Uterus (tissue), 4 donors: Measurements from ENCODE around the gene ELMO1. TPM values are rescaled to one million over a fixed set of nuclear protein-coding genes. Genes with fewer than 3 reads are reported as not detected.

ENCODE experiments used
- DNase-seq, 2 donors: peaks; one replicate each; pipeline ENCODE4 v3.0.0-alpha.2; 2019 to 2020
- H3K27ac ChIP-seq, 2 donors: fragments of 200-600 bp; sonication (generic); 1 replicate in 1 of 2; 2 replicates in 1 of 2; pipeline ENCODE4 v1.5.1; 2016 to 2018
- H3K27me3 ChIP-seq, 2 donors: fragments of 200-600 bp; sonication (generic); one replicate each; pipeline ENCODE4 v1.5.1; 2018 to 2019; ENCODE audit warnings: control low read depth in 1 of 2
- H3K36me3 ChIP-seq, 2 donors: fragments of 200-600 bp; sonication (generic); one replicate each; pipeline ENCODE4 v1.5.1; 2019; ENCODE audit warnings: control low read depth in 1 of 2
- H3K4me1 ChIP-seq, 2 donors: fragments of 200-600 bp; sonication (generic); one replicate each; pipeline ENCODE4 v1.5.1; 2018 to 2019; ENCODE audit warnings: control low read depth in 1 of 2
- H3K4me3 ChIP-seq, 2 donors: fragments of 200-600 bp; sonication (generic); 1 replicate in 1 of 2; 2 replicates in 1 of 2; pipeline ENCODE4 v1.5.1; 2018 to 2019; ENCODE audit warnings: mild to moderate bottlenecking in 1 of 2
- H3K9me3 ChIP-seq, 2 donors: fragments of 200-600 bp; sonication (generic); one replicate each; pipeline ENCODE4 v1.5.1; 2019; ENCODE audit warnings: control low read depth in 1 of 2
- CTCF ChIP-seq, 4 experiments: fragments of 200-600 bp in 2 of 4; fragments of 450-650 bp in 2 of 4; sonication (generic) in 2 of 4; IDR thresholded peaks; one replicate each; pipeline ENCODE4 v1.5.1; 2016 to 2019; ENCODE audit warnings: antibody characterized with exemption in 4 of 4, mild to moderate bottlenecking in 2 of 4, moderate library complexity in 1 of 4
- POLR2A ChIP-seq, 2 donors: fragments of 450-650 bp; IDR thresholded peaks; one replicate each; pipeline ENCODE4 v1.6.1; 2016; ENCODE audit warnings: antibody characterized with exemption in 2 of 2, mild to moderate bottlenecking in 1 of 2, moderate library complexity in 1 of 2
- intact Hi-C: fragments of 100-400 bp; cut with DNase I; formaldehyde crosslinking; loops from one replicate; pipeline ENCODE4 v1.15.1; 2023; ENCODE audit warnings: low total_unique reads
- total RNA-seq, 4 donors: library from RNA; depleted of rRNA in 3 of 4; stranded (reverse); fragments of >200 nt in 3 of 4; gene quantifications; one replicate each; pipeline versions ENCODE4 v1.1.0 to v1.2.4, GENCODE V29; 2014 to 2023
- donor health status: DM: yes; HTN: yes; CAD: no.

ELMO1 gene
- total RNA-seq, 4 donors from 2014 or later = 37.9 to 64.7 (median 55.5) TPM

- DNase-seq = no peak
- no peaks in the 10 kb centered on the region for H3K27me3 ChIP-seq
- H3K36me3 ChIP-seq = no peaks in the 10 kb centered on the region
- no peak for TF ChIP-seq CTCF (IDR thresholded peaks at IDR 0.05)
- no peak for TF ChIP-seq POLR2A (IDR thresholded peaks at IDR 0.05)
- no peaks in the 10 kb centered on the region for H3K9me3 ChIP-seq
- no peak overlapping the region for H3K27ac ChIP-seq
- intact Hi-C loops = no loop called here
- H3K4me1 ChIP-seq = no peaks in the 10 kb centered on the region
- no peak overlapping the region for H3K4me3 ChIP-seq
These were observed 570.4 kb downstream of the ELMO1 start for GRCh38 chr7:36878288-36878687.

DNA sequence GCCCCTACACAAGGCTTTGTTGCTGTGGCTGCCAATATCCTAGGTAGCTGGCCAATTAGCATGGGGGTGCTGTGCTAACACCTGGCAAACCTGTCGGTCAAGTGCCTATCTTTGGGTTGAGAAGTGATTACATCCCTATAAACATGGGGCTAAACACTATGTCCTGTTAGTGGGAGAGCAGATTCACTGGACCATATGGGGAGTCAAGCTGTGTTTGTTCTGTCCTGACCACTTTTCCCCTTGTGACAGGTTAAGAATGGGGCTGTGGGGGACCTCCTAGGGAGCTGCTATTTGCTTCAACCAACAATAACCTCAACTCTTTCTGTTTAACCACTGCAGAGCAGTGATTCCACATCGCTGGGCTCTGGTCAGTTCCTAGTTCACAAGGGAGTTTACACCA is 572.9 kb downstream of the ELMO1 start:
- no peaks in the 10 kb centered on the region for H3K36me3 ChIP-seq
- no peak overlapping the region for H3K27ac ChIP-seq
- no peaks in the 10 kb centered on the region for H3K9me3 ChIP-seq
- TF ChIP-seq CTCF (IDR thresholded peaks at IDR 0.05) (no peak), POLR2A (IDR thresholded peaks at IDR 0.05) (no peak)
- no peak for DNase-seq
- intact Hi-C loops = no loop called here
- H3K4me3 ChIP-seq = no peak overlapping the region
- H3K4me1 ChIP-seq = no peaks in the 10 kb centered on the region
- H3K27me3 ChIP-seq = no peaks in the 10 kb centered on the region

- TF ChIP-seq CTCF (IDR thresholded peaks at IDR 0.05) (no peak), POLR2A (IDR thresholded peaks at IDR 0.05) (no peak)
These were observed 574.6 kb downstream of the ELMO1 start for GRCh38 chr7:36874041-36874440.

DNA sequence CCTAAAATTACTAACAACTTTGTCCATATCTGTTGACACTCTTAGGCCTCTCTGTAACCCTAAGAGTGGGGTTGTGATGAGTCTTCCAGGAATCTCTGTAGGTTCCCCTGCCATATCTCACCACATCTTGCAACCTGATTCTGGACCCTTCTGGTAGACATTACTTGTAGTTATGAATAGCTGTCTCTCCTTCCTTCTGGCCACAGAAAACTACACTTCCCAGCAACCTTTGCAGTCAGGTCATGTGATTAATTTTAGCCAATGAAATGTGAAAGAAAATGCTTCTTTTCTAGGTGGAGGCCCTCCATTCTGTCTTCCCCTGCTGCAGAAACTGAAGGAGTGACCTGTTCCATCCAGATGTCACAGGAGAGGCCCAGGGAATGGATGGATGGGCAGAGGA is 576.8 kb downstream of the ELMO1 start:
- TF ChIP-seq CTCF (IDR thresholded peaks at IDR 0.05) = no peak
- no peak for TF ChIP-seq POLR2A (IDR thresholded peaks at IDR 0.05)
- Histone ChIP-seq H3K4me1 (no peaks in the 10 kb centered on the region), H3K9me3 (no peaks in the 10 kb centered on the region), H3K4me3 (no peak overlapping the region), H3K27ac (no peak overlapping the region), H3K36me3 (no peaks in the 10 kb centered on the region), H3K27me3 (no peaks in the 10 kb centered on the region)
- DNase-seq = no peak
- intact Hi-C loops = no loop called here

More at GRCh38 chr7:36874041-36874440, 574.6 kb downstream of the ELMO1 start:
- Histone ChIP-seq H3K4me1 (no peaks in the 10 kb centered on the region), H3K27ac (no peak overlapping the region), H3K9me3 (no peaks in the 10 kb centered on the region), H3K36me3 (no peaks in the 10 kb centered on the region), H3K4me3 (no peak overlapping the region), H3K27me3 (no peaks in the 10 kb centered on the region)
- intact Hi-C loops = no loop called here
- no peak for DNase-seq

DNA sequence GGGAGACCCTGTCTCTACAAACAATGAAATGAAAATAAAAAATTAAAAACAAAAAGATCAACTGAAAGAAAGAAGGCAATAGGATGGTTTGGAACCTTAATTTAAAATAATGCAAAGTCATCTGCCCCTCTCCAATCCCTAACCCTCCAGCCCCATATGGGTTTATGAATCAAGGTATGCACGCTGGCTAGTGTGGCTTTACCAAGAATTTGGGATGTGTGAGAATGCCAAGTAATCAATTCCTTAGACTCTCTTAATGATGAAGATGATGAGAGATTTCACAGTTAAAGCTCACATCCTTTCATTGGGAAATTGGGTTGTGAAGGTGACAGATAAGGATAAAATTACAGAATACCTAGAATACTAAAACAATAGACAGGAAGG is 577.3 kb downstream of the ELMO1 start:
- TF ChIP-seq CTCF (IDR thresholded peaks at IDR 0.05) (no peak), POLR2A (IDR thresholded peaks at IDR 0.05) (no peak)
- H3K9me3 ChIP-seq = no peaks in the 10 kb centered on the region
- no peak for DNase-seq
- no peaks in the 10 kb centered on the region for H3K27me3 ChIP-seq
- intact Hi-C loops = no loop called here
- no peak overlapping the region for H3K4me3 ChIP-seq
- H3K27ac ChIP-seq = no peak overlapping the region
- H3K4me1 ChIP-seq = no peaks in the 10 kb centered on the region
- no peaks in the 10 kb centered on the region for H3K36me3 ChIP-seq
